Upper lobe of left lung (tissue), 4 donors: ENCODE measurements around the gene IL13RA1.

Experiments
- CTCF ChIP-seq, 6 experiments: fragments of 450-650 bp in 4 of 6; fragments of 200-600 bp in 2 of 6; sonication (generic) in 2 of 6; IDR thresholded peaks; one replicate each; pipeline ENCODE4 v1.5.1; 2016 to 2019; ENCODE audit warnings: antibody characterized with exemption in 6 of 6
- POLR2A ChIP-seq, 4 donors: fragments of 450-650 bp; IDR thresholded peaks; one replicate each; pipeline ENCODE4 v1.5.1; 2016 to 2017; ENCODE audit warnings: antibody characterized with exemption in 4 of 4, mild to moderate bottlenecking in 2 of 4
- POLR2AphosphoS5 ChIP-seq, 2 donors: sonication (generic); formaldehyde crosslinking; IDR thresholded peaks; one replicate each; pipeline ENCODE4 v1.5.1; 2017; ENCODE audit warnings: antibody characterized with exemption in 2 of 2

GRCh38 chrX:118839334-118839958 is 112.0 kb downstream of the IL13RA1 start:
- TF ChIP-seq CTCF (IDR thresholded peaks at IDR 0.05) (peak; percentile 64 to 90 (median 88)), POLR2A (IDR thresholded peaks at IDR 0.05) (no peak), POLR2AphosphoS5 (IDR thresholded peaks at IDR 0.05) (no peak)
